Astrocyte (in vitro differentiated cells and primary cell): ENCODE data around the gene SFSWAP. TPM values are rescaled to one million over a fixed set of nuclear protein-coding genes. Genes with fewer than 3 reads are reported as not detected.
A peak's percentile ranks its signal among the peaks of the same experiment; 100 is the strongest.

Experiments
- DNase-seq: peaks from one replicate; pipeline ENCODE4 v3.0.0-alpha.2; 2010; ENCODE audit warnings: low read depth
- FAIRE-seq: peaks from 2 replicates; lab custom pipeline; 2011; peaks lifted over from hg19 to GRCh38; lab: Jason Lieb, UNC
- H2AFZ ChIP-seq: 2 replicates; pipeline ENCODE4 v1.6.0; 2012; ENCODE audit warnings: low read depth, low read length, inconsistent platforms
- H3K27ac ChIP-seq: 2 replicates; pipeline ENCODE4 v1.5.1; 2011; ENCODE audit warnings: low read depth, low read length, inconsistent platforms
- H3K27me3 ChIP-seq: 2 replicates; pipeline ENCODE4 v1.6.0; 2011; ENCODE audit warnings: low read length, inconsistent platforms; ENCODE audit not compliant: insufficient read depth
- H3K36me3 ChIP-seq: 2 replicates; pipeline ENCODE4 v1.5.1; 2011; ENCODE audit warnings: low read length, inconsistent platforms; ENCODE audit not compliant: insufficient read depth
- H3K4me1 ChIP-seq: 2 replicates; pipeline ENCODE4 v1.5.1; 2011; ENCODE audit warnings: low read length, inconsistent platforms; ENCODE audit not compliant: insufficient read depth
- H3K4me2 ChIP-seq: 2 replicates; pipeline ENCODE4 v1.6.0; 2012; ENCODE audit warnings: low read length, inconsistent platforms
- H3K4me3 ChIP-seq: 2 replicates; pipeline ENCODE4 v1.5.1; 2011; ENCODE audit warnings: low read depth, mild to moderate bottlenecking, low read length, inconsistent platforms; ENCODE audit not compliant: insufficient read depth
- H3K79me2 ChIP-seq: 2 replicates; pipeline ENCODE4 v1.6.0; 2012; ENCODE audit warnings: mild to moderate bottlenecking, low read length, inconsistent platforms; ENCODE audit not compliant: insufficient read depth
- H3K9ac ChIP-seq: 2 replicates; pipeline ENCODE4 v1.6.0; 2012; ENCODE audit warnings: mild to moderate bottlenecking, low read length, inconsistent platforms
- H3K9me3 ChIP-seq: 2 replicates; pipeline ENCODE4 v1.5.1; 2012; ENCODE audit warnings: low read depth, mild to moderate bottlenecking, low read length, inconsistent platforms; ENCODE audit not compliant: insufficient read depth
- H4K20me1 ChIP-seq: 2 replicates; pipeline ENCODE4 v1.6.0; 2012; ENCODE audit warnings: low read length, inconsistent platforms; ENCODE audit not compliant: insufficient read depth
- H3K27ac Mint-ChIP-seq: one replicate; pipeline ENCODE4 v1.8.0; 2021; ENCODE audit warnings: mild to moderate bottlenecking, mixed read lengths; ENCODE audit not compliant: unreplicated experiment
- H3K27me3 Mint-ChIP-seq: one replicate; pipeline ENCODE4 v1.8.0; 2021; ENCODE audit warnings: low read depth, mixed read lengths; ENCODE audit not compliant: unreplicated experiment
- H3K36me3 Mint-ChIP-seq: one replicate; pipeline ENCODE4 v1.8.0; 2021; ENCODE audit warnings: low read depth, mixed read lengths; ENCODE audit not compliant: unreplicated experiment
- H3K4me1 Mint-ChIP-seq: one replicate; pipeline ENCODE4 v1.8.0; 2021; ENCODE audit warnings: low read depth, mixed read lengths; ENCODE audit not compliant: unreplicated experiment
- H3K4me3 Mint-ChIP-seq: one replicate; pipeline ENCODE4 v1.8.0; 2021; ENCODE audit warnings: mild to moderate bottlenecking, moderate library complexity, mixed read lengths; ENCODE audit not compliant: unreplicated experiment
- H3K9me3 Mint-ChIP-seq: one replicate; pipeline ENCODE4 v1.8.0; 2021; ENCODE audit warnings: mild to moderate bottlenecking, mixed read lengths; ENCODE audit not compliant: unreplicated experiment
- EZH2 ChIP-seq: IDR thresholded peaks from 2 replicates; pipeline ENCODE4 v1.6.1; 2012; ENCODE audit warnings: mild to moderate bottlenecking, low read length, inconsistent platforms; ENCODE audit not compliant: insufficient read depth
- total RNA-seq: library from RNA; stranded (reverse); gene quantifications from 2 replicates; pipeline ENCODE4 v1.2.1, GENCODE V29; 2021
- TF ChIP-seq, protein P1 (sequence below): IDR thresholded peaks from 2 replicates; pipeline ENCODE4 v1.5.1; 2011; ENCODE audit warnings: low read depth, mild to moderate bottlenecking, inconsistent platforms, low read length, moderate library complexity; ENCODE audit not compliant: insufficient read depth

The SFSWAP gene
- total RNA-seq, 1 donor from 2014 or later: 35.7 TPM

DNA sequence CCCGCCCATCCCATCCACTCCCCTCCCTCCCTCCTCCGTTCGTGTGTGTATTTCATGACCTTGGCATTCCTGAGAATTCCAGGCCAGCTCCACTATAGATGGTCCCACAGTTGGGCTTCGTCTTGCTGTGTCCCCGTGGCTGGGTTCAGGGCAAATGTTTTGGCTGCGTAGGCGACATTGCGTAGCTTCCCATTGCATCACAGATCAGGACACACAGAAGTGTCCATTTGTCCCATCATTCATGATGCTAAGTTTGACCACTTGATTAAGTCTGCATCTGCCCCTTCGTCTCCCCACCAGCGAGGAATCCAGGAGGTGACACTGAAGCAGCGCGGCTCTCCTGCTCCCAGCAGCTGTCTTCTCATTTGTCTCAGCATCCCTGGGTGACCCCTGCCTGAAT, 78.7 kb downstream of the SFSWAP start:
- H3K4me1 Mint-ChIP-seq: peaks cover 28% of the 10 kb centered on the region
- peaks cover 21% of the 10 kb centered on the region for H3K36me3 ChIP-seq

DNA sequence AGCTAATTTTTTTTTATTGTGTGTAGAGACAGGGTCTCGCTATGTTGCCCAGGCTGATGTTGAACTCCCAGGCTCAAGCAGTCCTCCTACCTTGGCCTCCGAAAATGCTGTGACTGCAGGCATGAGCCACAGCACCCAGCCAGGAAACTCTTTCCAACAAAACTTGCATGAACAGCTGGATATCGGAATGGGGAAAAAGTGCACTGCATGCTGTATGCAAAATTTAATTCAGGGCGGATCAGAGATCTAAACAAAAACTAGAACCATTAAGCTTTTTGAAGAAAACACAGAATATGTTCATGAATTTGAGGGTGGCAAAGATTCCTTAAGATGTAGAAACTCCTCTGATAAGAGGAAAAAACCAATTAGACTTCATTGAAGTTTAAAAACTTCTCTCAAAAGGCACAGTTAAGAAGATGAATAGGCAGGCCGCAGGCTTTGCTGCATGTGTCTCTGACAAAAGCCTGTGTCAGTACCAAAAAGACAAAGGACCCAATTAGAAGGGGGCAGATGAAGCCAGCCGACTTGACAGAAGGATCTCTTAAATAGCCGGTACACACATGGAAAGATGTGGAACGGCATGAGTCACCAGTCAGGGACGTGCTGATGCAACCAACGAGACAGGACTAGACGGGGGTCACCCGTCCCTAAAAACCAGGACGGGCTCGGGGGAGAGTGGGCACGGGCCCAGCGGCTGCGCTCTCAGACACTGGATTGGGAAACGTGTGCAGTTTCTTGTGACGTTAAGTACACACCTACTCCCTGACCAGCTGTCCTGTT, 82.5 kb downstream of the SFSWAP start:
- FAIRE-seq: no peak
- H3K9me3 ChIP-seq: no peaks in the 10 kb centered on the region
- peaks cover 13% of the 10 kb centered on the region for H3K4me1 ChIP-seq
- no peak overlapping the region for H3K27ac ChIP-seq
- no peaks in the 10 kb centered on the region for H3K27me3 ChIP-seq
- Mint-ChIP-seq H3K36me3 (peaks cover 15% of the 10 kb centered on the region), H3K4me1 (peaks cover 14% of the 10 kb centered on the region), H3K4me3 (no peak overlapping the region), H3K9me3 (no peaks in the 10 kb centered on the region), H3K27me3 (no peaks in the 10 kb centered on the region), H3K27ac (peak overlapping the region; percentile 71)
- peak overlapping the region; percentile 16 for H3K9ac ChIP-seq
- H3K4me3 ChIP-seq: no peak overlapping the region
- peak overlapping the region; percentile 31 for H3K4me2 ChIP-seq
- H3K36me3 ChIP-seq: peaks cover 20% of the 10 kb centered on the region
- H3K79me2 ChIP-seq: no peaks in the 10 kb centered on the region
- DNase-seq: peak; percentile 81
- TF ChIP-seq EZH2: no peak
- TF ChIP-seq, protein P1, sequence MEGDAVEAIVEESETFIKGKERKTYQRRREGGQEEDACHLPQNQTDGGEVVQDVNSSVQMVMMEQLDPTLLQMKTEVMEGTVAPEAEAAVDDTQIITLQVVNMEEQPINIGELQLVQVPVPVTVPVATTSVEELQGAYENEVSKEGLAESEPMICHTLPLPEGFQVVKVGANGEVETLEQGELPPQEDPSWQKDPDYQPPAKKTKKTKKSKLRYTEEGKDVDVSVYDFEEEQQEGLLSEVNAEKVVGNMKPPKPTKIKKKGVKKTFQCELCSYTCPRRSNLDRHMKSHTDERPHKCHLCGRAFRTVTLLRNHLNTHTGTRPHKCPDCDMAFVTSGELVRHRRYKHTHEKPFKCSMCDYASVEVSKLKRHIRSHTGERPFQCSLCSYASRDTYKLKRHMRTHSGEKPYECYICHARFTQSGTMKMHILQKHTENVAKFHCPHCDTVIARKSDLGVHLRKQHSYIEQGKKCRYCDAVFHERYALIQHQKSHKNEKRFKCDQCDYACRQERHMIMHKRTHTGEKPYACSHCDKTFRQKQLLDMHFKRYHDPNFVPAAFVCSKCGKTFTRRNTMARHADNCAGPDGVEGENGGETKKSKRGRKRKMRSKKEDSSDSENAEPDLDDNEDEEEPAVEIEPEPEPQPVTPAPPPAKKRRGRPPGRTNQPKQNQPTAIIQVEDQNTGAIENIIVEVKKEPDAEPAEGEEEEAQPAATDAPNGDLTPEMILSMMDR: no peak
- no peak overlapping the region for H2AFZ ChIP-seq
- H4K20me1 ChIP-seq: no peaks in the 10 kb centered on the region

More for the DNA sequence above, 78.7 kb downstream of the SFSWAP start:
- Histone ChIP-seq H4K20me1 (no peaks in the 10 kb centered on the region), H3K9me3 (no peaks in the 10 kb centered on the region), H3K27ac (no peak overlapping the region), H2AFZ (no peak overlapping the region), H3K4me1 (peaks cover 30% of the 10 kb centered on the region), H3K9ac (no peak overlapping the region), H3K27me3 (no peaks in the 10 kb centered on the region), H3K79me2 (peaks cover 5% of the 10 kb centered on the region), H3K4me2 (no peak overlapping the region), H3K4me3 (no peak overlapping the region)
- no peak overlapping the region for H3K4me3 Mint-ChIP-seq
- H3K9me3 Mint-ChIP-seq: no peaks in the 10 kb centered on the region
- TF ChIP-seq, protein P1: no peak
- no peak for TF ChIP-seq EZH2
- no peaks in the 10 kb centered on the region for H3K27me3 Mint-ChIP-seq
- no peak for DNase-seq
- H3K36me3 Mint-ChIP-seq: peaks cover 24% of the 10 kb centered on the region
- no peak overlapping the region for H3K27ac Mint-ChIP-seq
- FAIRE-seq: no peak

DNA sequence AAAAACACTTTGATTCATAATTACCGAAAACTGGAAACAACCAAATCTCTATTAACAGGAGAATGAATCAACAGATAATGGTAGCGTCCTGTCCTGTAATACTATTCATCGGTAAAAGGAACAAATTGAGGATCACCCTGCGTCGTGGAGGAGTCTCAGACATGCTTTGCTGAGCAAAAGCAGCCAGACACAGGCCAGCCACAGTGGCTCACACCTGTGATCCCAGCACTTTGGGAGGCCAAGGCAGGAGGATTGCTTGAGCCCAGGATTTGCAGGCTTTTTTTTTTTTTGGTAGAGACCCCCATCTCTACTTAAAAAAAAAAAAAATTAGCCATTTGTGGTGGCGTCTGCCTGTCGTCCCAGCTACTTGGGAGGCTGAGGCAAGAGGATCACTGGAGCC, 83.2 kb downstream of the SFSWAP start:
- FAIRE-seq (no peak), DNase-seq (no peak)
- H3K36me3 ChIP-seq: peaks cover 20% of the 10 kb centered on the region
- H3K4me1 ChIP-seq: peaks cover 13% of the 10 kb centered on the region
- no peak overlapping the region for H3K4me3 ChIP-seq
- H3K4me3 Mint-ChIP-seq: no peak overlapping the region
- no peak overlapping the region for H3K27ac ChIP-seq
- TF ChIP-seq, protein P1: no peak
- no peak for TF ChIP-seq EZH2
- H3K27ac Mint-ChIP-seq: peak overlapping the region; percentile 71
- no peaks in the 10 kb centered on the region for H3K9me3 ChIP-seq
- no peaks in the 10 kb centered on the region for H3K9me3 Mint-ChIP-seq
- no peak overlapping the region for H2AFZ ChIP-seq
- no peak overlapping the region for H3K9ac ChIP-seq
- no peaks in the 10 kb centered on the region for H3K27me3 ChIP-seq
- no peaks in the 10 kb centered on the region for H4K20me1 ChIP-seq
- no peak overlapping the region for H3K4me2 ChIP-seq
- peaks cover 14% of the 10 kb centered on the region for H3K4me1 Mint-ChIP-seq
- H3K79me2 ChIP-seq: no peaks in the 10 kb centered on the region
- peaks cover 17% of the 10 kb centered on the region for H3K36me3 Mint-ChIP-seq
- no peaks in the 10 kb centered on the region for H3K27me3 Mint-ChIP-seq
